ENCODE measurements around the gene NPM3.

The NPM3 gene

DNA sequence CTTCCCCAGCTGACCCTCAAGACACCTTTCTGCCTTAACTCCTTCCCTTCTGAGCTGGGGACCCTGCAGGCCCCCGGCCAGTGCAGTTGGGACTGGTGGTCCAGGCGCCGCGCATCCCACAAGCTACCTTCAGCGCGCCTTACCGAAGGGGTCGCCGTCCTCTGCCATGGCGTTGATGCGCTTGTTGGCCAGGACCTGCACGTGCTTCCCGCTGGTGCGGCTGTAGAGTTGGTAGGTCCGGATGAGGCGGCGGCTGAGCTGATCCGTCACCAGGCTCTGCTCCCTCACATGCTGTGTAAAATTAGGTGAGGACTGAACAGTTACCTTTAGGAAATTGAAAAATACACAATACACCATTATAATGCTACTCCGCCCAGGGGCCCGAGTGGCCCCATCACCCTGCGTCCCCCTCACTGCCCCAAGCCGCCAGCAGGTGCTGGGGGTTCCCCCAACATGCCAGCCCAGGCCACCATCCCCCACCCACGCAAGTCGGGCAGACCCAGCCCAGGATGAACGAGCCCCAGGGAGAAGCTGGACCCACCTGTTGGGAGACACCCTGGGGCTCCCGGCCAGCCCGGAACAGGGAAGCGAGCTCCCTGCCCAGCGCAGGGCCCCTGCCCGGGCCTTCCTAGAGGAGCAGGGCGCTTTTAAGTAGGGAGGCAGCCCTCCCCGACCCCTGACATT, 8.5 kb downstream of the NPM3 start:
- no peak for DNase-seq (ENCODE audit: low read depth)

GRCh38 chr10:101773923-101774588, 9.2 kb downstream of the NPM3 start:
- no peak for DNase-seq (ENCODE audit: low read depth)

- no peak for DNase-seq (ENCODE audit: low read depth)
These were observed 10.1 kb downstream of the NPM3 start for GRCh38 chr10:101772895-101773761.

- no peak for DNase-seq (ENCODE audit: low read depth)
These were observed 11.0 kb downstream of the NPM3 start for GRCh38 chr10:101772017-101772894.

GRCh38 chr10:101771380-101771779, 11.9 kb downstream of the NPM3 start:
- DNase-seq (ENCODE audit: low read depth): no peak

GRCh38 chr10:101770331-101771215, 12.7 kb downstream of the NPM3 start:
- DNase-seq (ENCODE audit: low read depth): no peak

DNA sequence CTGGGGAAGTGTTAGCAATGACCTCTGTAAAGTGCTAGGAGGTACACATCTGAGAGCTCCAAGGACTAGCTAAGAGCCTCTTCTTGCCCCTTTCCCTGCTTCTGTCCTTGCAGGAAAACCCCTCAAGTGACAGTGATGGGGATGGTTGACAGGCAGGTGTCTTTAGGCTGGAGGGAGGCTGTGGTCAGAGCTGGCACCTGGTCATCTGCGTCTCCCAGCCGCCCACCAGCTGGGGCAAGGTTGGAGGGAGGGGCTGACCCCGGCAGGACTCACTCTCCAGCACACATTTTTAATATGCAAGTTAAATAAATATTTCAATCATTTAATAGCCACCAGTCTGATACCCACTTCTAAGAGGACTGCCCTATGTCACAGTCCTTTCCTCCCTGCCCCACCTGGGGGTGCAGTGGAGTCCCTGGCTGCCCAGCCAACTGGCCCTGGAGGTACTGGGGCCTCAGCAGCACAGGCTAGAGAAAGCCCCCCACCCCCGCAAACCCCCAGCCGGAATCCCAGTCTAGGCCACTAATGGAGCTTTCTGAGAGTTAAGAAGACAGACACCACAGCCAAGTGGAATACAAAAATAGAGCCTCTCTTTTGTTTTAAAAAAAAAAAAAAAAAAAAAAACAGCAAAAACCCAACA, 13.6 kb downstream of the NPM3 start:
- no peak for DNase-seq (ENCODE audit: low read depth)

GRCh38 chr10:101768791-101769170, 14.5 kb downstream of the NPM3 start:
- no peak for DNase-seq (ENCODE audit: low read depth)

DNA sequence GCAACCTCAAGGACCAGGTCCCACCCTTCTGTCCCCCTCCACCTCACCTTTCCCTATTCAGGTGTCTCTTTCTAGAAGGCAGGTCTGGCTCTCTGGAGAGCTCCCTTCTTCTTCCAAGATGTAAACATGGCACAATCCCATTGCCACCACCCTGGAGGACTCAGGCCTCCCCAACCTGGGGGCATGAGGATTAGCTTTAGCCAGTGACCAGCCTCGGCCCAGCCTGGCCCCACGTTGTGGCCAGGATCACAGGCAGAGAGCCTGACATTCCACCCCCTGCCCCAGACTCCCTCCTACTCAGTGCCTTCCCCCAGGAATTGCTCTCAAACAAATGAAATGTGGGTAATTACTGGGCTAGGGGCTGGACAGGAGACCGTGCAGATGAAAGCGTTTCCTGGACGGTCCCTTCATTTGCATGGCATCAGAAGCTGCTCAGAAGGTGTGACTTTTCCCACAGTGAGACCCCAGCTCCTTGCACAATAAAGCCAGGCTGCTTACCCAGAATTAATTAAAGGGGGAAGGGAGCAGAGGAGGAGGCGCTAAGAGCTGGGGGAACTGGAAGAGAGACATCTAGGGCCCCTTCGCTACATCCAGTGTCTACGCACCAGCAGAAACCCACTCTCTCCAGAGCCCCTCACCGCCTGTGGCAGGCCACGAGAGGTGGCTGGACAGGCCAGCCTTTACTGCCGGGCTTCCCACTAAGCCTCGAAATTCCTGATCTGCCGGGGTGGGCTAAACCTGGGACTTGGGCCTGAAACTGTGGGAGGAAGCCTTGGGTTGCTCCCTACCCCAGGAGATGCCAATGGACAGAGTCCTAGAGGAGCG, 15.1 kb downstream of the NPM3 start:
- no peak for DNase-seq (ENCODE audit: low read depth)

GRCh38 chr10:101767600-101767945, 15.7 kb downstream of the NPM3 start:
- no peak for DNase-seq (ENCODE audit: low read depth)

- DNase-seq (ENCODE audit: low read depth): no peak
These were observed 16.3 kb downstream of the NPM3 start for GRCh38 chr10:101766753-101767599.

DNA sequence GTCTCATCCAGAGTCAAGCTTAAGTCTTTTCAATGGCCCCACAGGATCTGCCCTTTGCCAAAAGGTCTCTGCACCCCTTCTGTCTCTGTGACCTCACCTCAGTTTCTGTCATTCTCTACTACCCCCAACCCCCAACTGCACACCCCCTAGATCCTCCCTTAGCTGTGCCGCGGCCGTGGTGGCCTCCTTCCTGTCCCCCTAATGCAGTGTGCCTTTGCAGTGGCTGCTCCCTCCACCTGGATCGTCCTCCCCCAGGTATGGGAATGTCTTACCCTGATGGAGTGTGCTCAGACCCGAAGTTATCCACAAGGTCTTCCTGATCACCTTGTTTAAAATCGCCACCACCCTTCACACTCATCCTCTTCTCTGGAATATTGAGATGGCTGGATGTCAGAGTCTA, 16.9 kb downstream of the NPM3 start:
- no peak for DNase-seq (ENCODE audit: low read depth)

DNA sequence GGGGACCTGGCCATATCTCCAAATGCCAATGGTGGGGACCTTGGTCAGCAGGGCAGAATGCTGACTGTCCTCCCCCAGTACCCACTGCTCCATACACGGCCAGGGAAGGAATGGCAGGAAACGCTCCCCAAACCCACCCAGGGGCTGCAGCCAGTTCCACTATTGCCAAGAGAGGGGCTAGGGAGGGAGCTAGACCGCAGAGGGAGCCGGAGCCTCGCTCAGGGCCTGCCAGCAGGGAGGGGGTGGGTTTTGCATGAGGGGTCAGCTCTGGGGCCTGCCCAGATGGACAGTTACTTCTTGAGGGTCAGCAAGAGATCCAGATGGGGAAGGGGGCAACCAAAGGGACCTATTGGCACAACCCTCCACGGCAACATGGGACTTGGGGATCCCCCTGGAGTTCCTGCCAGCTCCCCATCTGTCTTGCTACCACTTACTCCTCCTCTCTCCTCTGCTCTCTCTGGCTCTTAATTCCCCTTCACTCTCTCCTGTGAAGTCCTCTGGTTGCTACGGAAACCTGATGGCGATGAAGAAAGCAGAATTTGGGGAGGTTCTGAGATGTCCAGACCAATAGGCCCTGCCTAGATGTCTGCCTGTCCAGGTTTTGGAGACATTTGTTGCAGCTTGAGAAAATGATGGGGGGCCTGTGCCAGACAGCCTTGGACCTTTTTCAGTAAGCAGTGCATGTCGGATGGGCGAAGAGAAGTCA, 20.0 kb downstream of the NPM3 start:
- DNase-seq (ENCODE audit: low read depth): no peak

GRCh38 chr10:101762736-101763135, 20.5 kb downstream of the NPM3 start:
- no peak for DNase-seq (ENCODE audit: low read depth)

- no peak for DNase-seq (ENCODE audit: low read depth)
These were observed 22.0 kb downstream of the NPM3 start for GRCh38 chr10:101761226-101761625.

DNA sequence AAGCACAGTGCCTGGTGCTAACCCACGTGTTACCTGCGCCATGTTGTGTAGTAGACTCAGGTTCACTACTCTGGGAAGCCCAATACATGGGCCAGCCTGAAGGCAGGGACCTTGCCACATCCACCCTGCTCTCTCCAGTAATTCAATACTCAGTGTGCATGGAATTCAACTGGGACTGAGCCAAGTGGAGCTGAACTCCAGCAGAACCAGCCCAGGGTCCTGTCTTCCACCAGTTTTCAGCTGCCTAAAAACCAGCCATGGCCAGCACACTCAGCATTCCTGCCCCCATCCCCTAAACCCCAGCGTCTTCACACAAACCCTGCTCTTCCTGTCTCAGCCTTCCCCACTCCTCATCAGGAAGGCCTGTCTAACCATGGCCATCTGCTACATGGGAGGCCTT, 22.7 kb downstream of the NPM3 start:
- no peak for DNase-seq (ENCODE audit: low read depth)

DNA sequence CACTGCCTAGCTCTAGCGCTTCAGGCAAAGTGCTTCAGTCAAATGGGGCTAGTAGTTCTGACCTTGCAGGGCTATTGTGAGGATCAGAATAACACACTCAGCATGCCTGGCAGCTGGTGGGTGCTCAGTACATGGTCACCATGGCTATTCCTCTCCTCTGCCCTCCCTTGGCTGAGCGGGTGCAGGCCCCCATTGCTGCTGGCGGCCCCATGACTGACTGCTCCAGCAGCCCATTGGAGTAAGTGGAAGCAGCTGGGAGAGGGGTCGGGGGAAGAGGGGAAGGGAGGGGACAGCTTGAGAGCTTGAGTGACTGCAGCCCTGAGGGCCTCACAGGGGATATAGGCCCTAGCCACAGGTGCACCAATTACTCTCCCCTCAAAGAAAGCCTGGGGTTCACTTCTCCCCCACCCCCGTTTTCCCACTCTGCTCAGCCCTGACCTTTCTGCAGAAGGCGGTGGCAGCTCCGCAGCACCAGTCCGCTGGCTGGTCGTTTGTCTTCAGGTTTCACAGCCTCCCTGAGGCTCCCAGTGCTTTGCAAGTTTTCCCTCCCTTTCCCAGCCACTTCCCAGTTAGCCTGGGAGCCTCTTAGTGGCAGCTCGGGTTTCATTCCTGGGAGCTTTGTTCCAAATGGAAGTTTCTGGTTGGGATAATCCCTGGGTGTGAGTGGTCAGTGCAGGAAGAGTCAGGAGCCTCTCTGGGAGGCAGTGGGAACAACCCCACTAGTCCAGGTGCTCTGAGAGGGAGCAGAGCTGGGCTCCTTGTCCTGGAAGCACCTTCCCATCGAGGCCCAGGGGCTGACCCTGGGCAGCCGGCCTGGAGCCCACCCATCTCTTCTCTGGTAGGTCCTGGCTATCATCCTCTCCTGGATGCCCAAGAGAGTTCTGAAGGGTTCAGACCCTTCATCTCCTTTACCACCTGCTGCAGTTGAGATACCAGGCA, 23.7 kb downstream of the NPM3 start:
- DNase-seq (ENCODE audit: low read depth): no peak
